Fibroblast of villous mesenchyme (primary cell): Measurements from ENCODE around the gene MMP25. TPM values are rescaled to one million over a fixed set of nuclear protein-coding genes. Genes with fewer than 3 reads are reported as not detected.

Experiments used
- DNase-seq: peaks from one replicate; pipeline ENCODE4 v3.0.0-alpha.2; 2010; ENCODE audit warnings: low read depth
- H3K4me3 ChIP-seq: 2 replicates; pipeline ENCODE4 v1.5.1; 2011; ENCODE audit warnings: low read depth, mild to moderate bottlenecking, low read length
- CTCF ChIP-seq: IDR thresholded peaks from 2 replicates; pipeline ENCODE4 v1.5.1; 2012; ENCODE audit warnings: low read depth, mild to moderate bottlenecking, low read length; ENCODE audit not compliant: insufficient read depth
- total RNA-seq: library from RNA; depleted of rRNA; stranded (reverse); fragments of >200 nt; gene quantifications from 2 replicates; pipeline ENCODE4 v1.2.3, GENCODE V29; 2012

MMP25 gene
- total RNA-seq, 1 donor: under 0.01 TPM

DNA sequence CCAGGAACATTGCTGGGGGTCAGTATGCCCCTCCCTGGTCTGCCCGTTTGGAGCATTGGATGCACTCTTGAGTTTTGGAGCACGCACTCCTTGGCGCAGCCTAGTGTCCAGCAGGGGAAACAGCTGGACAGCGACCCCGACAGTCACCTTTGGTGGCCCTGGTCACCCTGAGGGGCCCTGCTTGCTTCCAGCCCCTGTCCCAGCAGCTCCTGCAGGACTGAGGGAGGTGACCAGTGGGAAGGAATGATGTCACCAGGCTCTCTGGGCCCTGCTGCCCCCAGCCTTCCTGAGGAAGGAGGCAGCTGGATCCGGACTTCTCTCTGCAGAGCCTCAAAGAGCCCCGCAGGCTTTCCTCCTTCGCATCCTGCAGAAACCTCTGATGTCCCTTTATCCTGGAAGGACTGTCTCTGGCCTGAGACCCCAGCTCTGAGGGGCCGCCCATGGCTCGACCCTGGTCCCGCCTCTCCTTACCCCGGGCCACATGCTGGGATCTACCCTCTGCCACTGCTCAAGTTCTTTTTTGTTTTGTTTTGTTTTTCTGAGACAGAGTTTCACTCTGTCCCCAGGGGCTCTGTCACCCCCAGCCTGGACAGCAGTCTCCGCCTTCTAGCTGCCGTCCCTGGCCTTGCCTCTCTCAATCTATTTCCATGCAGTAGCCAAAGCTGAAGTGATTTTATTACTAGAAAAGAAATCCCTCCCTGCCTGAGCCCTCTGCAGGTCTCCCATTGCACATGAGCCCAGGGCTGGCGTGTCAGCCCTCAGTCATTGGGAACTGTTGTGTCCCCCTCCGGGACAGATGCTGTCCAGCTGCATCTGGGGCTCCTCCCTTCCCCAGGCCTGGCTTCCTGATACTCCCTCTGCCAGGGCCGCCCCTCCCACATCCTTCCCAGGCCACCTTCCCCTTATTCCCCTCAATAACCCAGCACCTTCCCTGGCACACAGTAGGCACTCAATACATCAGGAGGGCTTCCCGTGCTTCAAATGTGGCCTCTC, 41.2 kb downstream of the MMP25 start:
- DNase-seq: no peak
- no peak overlapping the region for H3K4me3 ChIP-seq
- TF ChIP-seq CTCF: peak; percentile 37

DNA sequence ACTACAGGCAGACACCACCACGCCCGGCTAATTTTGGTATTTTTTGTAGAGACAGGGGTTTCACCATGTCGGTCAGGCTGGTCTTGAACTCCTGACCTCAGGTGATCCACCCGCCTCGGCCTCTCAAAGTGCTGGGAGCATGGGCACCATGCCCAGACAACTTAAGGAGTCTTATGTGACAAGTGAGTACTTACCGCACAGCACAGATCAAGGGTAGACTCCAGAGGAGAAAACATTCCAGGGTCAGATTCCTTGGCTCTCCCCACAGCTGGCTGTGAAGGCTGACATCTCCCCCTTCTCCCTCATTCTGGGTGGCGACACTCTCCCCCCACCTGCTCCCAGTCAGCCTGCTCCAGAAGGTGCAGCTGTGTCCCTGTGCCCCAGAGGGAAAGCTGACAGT, 42.1 kb downstream of the MMP25 start:
- H3K4me3 ChIP-seq: no peak overlapping the region
- no peak for TF ChIP-seq CTCF
- DNase-seq: no peak

- no peak for DNase-seq
- H3K4me3 ChIP-seq: no peak overlapping the region
- no peak for TF ChIP-seq CTCF
Measured at GRCh38 chr16:3088925-3089716, 42.8 kb downstream of the MMP25 start.

GRCh38 chr16:3089717-3090592, 43.6 kb downstream of the MMP25 start:
- H3K4me3 ChIP-seq: no peak overlapping the region
- no peak for DNase-seq
- TF ChIP-seq CTCF: no peak

GRCh38 chr16:3091551-3091950, 45.2 kb downstream of the MMP25 start:
- DNase-seq: no peak
- no peak for TF ChIP-seq CTCF

GRCh38 chr16:3092501-3092941, 46.2 kb downstream of the MMP25 start:
- H3K4me3 ChIP-seq: no peak overlapping the region
- TF ChIP-seq CTCF: no peak
- no peak for DNase-seq

More at GRCh38 chr16:3091551-3091950, 45.2 kb downstream of the MMP25 start:
- no peak overlapping the region for H3K4me3 ChIP-seq
